Upper lobe of left lung (tissue), 4 donors: ENCODE measurements around the gene CRYZL1.

ENCODE experiments used
- CTCF ChIP-seq, 6 experiments: fragments of 450-650 bp in 4 of 6; fragments of 200-600 bp in 2 of 6; sonication (generic) in 2 of 6; IDR thresholded peaks; one replicate each; pipeline ENCODE4 v1.5.1; 2016 to 2019; ENCODE audit warnings: antibody characterized with exemption in 6 of 6
- EP300 ChIP-seq, 4 donors: sonication (generic); formaldehyde crosslinking; IDR thresholded peaks; one replicate each; pipeline ENCODE4 v1.5.1; 2017; ENCODE audit warnings: antibody characterized with exemption in 4 of 4, control low read depth in 2 of 4
- POLR2A ChIP-seq, 4 donors: fragments of 450-650 bp; IDR thresholded peaks; one replicate each; pipeline ENCODE4 v1.5.1; 2016 to 2017; ENCODE audit warnings: antibody characterized with exemption in 4 of 4, mild to moderate bottlenecking in 2 of 4
- POLR2AphosphoS5 ChIP-seq, 2 donors: sonication (generic); formaldehyde crosslinking; IDR thresholded peaks; one replicate each; pipeline ENCODE4 v1.5.1; 2017; ENCODE audit warnings: antibody characterized with exemption in 2 of 2

GRCh38 chr21:33668620-33669019, 27.1 kb upstream of the CRYZL1 start:
- no peak for TF ChIP-seq CTCF (IDR thresholded peaks at IDR 0.05)
- TF ChIP-seq EP300 (IDR thresholded peaks at IDR 0.05), result no peak
- TF ChIP-seq POLR2A (IDR thresholded peaks at IDR 0.05), result no peak
- no peak for TF ChIP-seq POLR2AphosphoS5 (IDR thresholded peaks at IDR 0.05)
